ENCODE data around the gene SPATA22. TPM values are rescaled to one million over a fixed set of nuclear protein-coding genes. Genes with fewer than 3 reads are reported as not detected.
"Not testable (repeated sequence)": the region's sequence is repeated elsewhere in the genome, so short reads cannot be mapped to it uniquely, and the experiment has no call there.

SPATA22 gene
- not detected in 2 replicates for total RNA-seq (2021)
- percentile 3 among the genes with signal in this experiment for Bru-seq, nascent RNA
- BruChase-seq, experiment 1, labeled RNA remaining after a 2-hour chase: percentile 0 among the genes with signal in this experiment
- percentile 3 among the genes with signal in this experiment for BruChase-seq, experiment 2, labeled RNA remaining after a 6-hour chase
- long read RNA-seq: 0 reads

GRCh38 chr17:3471599-3471998, at the start of gene SPATA22:
SPATA22 (minus strand) TSS chr17:3471819; CDS start chr17:3469325, 2,494 bp downstream.
- TF ChIP-seq EZH2 (IDR thresholded peaks at IDR 0.05; ENCODE audit: borderline replicate concordance, low read depth, low read length, poor library complexity, severe bottlenecking): no peak
- no peak for TF ChIP-seq CTCF (conservative IDR thresholded peaks at IDR 0.05; ENCODE audit: low read depth, low read length)
- Histone ChIP-seq H3K9me3 (ENCODE audit: low read depth, low read length, poor library complexity, severe bottlenecking) (no peaks in the 10 kb centered on the region), H3K27ac (ENCODE audit: low read depth, low read length, poor library complexity, severe bottlenecking) (no peak within 1 kb of the TSS), H3K4me3 (ENCODE audit: low read depth, low read length, poor library complexity, severe bottlenecking) (no peak within 1 kb of the TSS), H3K36me3 (ENCODE audit: insufficient read depth, low read length, poor library complexity, severe bottlenecking) (no peaks in the 10 kb centered on the region), H3K4me1 (ENCODE audit: insufficient read depth, low read length, poor library complexity, severe bottlenecking) (no peaks in the 10 kb centered on the region), H3K27me3 (replicated peaks; ENCODE audit: insufficient read depth, low read depth, low read length, poor library complexity) (peaks cover 13% of the 10 kb centered on the region)
- ChIA-PET CTCF (no interaction called here), POLR2A (ENCODE audit: low non-redundant PET) (no interaction called here)
- BruUV-seq (replicated peaks): no TSS peak
- DNase-seq (ENCODE audit: low spot score): no peak
- intact Hi-C loops (cut with micrococcal nuclease; ENCODE audit: unreplicated experiment): no loop called here

GRCh38 chr17:3519472-3519871, 47.9 kb upstream of the SPATA22 start:
- H3K27me3 ChIP-seq (replicated peaks; ENCODE audit: insufficient read depth, low read depth, low read length, poor library complexity); CTCF ChIA-PET; BruUV-seq (replicated peaks); H3K36me3 ChIP-seq (ENCODE audit: insufficient read depth, low read length, poor library complexity, severe bottlenecking); H3K9me3 ChIP-seq (ENCODE audit: low read depth, low read length, poor library complexity, severe bottlenecking); intact Hi-C loops (cut with micrococcal nuclease; ENCODE audit: unreplicated experiment); H3K27ac ChIP-seq (ENCODE audit: low read depth, low read length, poor library complexity, severe bottlenecking); DNase-seq (ENCODE audit: low spot score); H3K4me3 ChIP-seq (ENCODE audit: low read depth, low read length, poor library complexity, severe bottlenecking); H3K4me1 ChIP-seq (ENCODE audit: insufficient read depth, low read length, poor library complexity, severe bottlenecking): not testable (repeated sequence)
- POLR2A ChIA-PET (ENCODE audit: low non-redundant PET): interaction anchor here (0.6 kb wide), 1 partner anchor 515 kb away, joined by 6 read pairs; no protein-coding TSS in a partner anchor

GRCh38 chr17:3514873-3515272, 43.3 kb upstream of the SPATA22 start:
- POLR2A ChIA-PET (ENCODE audit: low non-redundant PET): no interaction called here
- BruUV-seq (replicated peaks): no TSS peak
- no peak for DNase-seq (ENCODE audit: low spot score)

GRCh38 chr17:3514167-3514566, 42.5 kb upstream of the SPATA22 start:
- H3K9me3 ChIP-seq (ENCODE audit: low read depth, low read length, poor library complexity, severe bottlenecking); POLR2A ChIA-PET (ENCODE audit: low non-redundant PET); H3K27me3 ChIP-seq (replicated peaks; ENCODE audit: insufficient read depth, low read depth, low read length, poor library complexity); H3K4me1 ChIP-seq (ENCODE audit: insufficient read depth, low read length, poor library complexity, severe bottlenecking); CTCF ChIA-PET; BruUV-seq (replicated peaks); H3K27ac ChIP-seq (ENCODE audit: low read depth, low read length, poor library complexity, severe bottlenecking); DNase-seq (ENCODE audit: low spot score); intact Hi-C loops (cut with micrococcal nuclease; ENCODE audit: unreplicated experiment); H3K36me3 ChIP-seq (ENCODE audit: insufficient read depth, low read length, poor library complexity, severe bottlenecking); H3K4me3 ChIP-seq (ENCODE audit: low read depth, low read length, poor library complexity, severe bottlenecking): not testable (repeated sequence)

More at GRCh38 chr17:3514873-3515272, 43.3 kb upstream of the SPATA22 start:
- Histone ChIP-seq H3K9me3 (ENCODE audit: low read depth, low read length, poor library complexity, severe bottlenecking) (no peaks in the 10 kb centered on the region), H3K36me3 (ENCODE audit: insufficient read depth, low read length, poor library complexity, severe bottlenecking) (no peaks in the 10 kb centered on the region), H3K4me1 (ENCODE audit: insufficient read depth, low read length, poor library complexity, severe bottlenecking) (no peaks in the 10 kb centered on the region), H3K27ac (ENCODE audit: low read depth, low read length, poor library complexity, severe bottlenecking) (no peak overlapping the region), H3K27me3 (replicated peaks; ENCODE audit: insufficient read depth, low read depth, low read length, poor library complexity) (no peaks in the 10 kb centered on the region), H3K4me3 (ENCODE audit: low read depth, low read length, poor library complexity, severe bottlenecking) (no peak overlapping the region)
- TF ChIP-seq EZH2 (IDR thresholded peaks at IDR 0.05; ENCODE audit: borderline replicate concordance, low read depth, low read length, poor library complexity, severe bottlenecking): no peak
- CTCF ChIA-PET: no interaction called here
- intact Hi-C loops (cut with micrococcal nuclease; ENCODE audit: unreplicated experiment): no loop called here
